Measurements from ENCODE around the gene ELK4. TPM values are rescaled to one million over a fixed set of nuclear protein-coding genes. Genes with fewer than 3 reads are reported as not detected.

ELK4 gene
- polyA plus RNA-seq, 1 of the 3 experiments (the other 2 are of a cell fraction), result 2.6 TPM

DNA sequence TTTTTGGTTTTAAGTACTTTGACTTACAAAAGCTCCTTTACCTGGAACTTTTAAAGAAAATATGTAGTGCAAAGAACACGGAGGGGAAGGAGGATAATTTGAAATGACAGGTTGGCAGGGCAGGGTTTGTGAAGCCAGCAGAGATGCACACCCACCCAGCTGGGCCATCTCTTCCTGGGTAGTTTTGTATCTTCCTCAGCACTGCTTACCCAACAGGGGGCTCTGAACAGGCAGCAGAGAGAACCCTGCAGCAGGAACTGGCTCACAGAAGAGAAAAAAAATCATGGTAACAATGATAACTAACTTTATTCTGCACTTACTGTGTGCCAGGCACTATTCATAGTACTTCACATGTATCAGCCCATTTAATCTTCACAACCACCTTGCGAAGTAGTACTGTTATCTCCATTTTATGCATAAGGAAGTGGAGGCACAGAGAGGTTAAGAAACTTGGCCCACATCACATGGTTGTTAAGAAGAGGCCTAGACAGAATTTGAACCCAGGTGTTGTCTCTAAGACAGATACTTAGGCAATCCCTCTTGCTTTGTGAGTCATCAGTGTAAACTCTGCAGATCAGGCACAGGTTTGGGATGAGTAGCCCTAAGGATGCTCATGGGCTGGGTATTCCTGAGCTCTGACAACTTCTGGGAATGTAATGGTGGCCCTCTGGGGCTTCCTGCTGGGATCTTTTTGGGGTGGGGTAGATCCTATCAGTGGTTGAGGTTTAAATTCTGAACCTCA, 60.8 kb downstream of the ELK4 start:
- WGBS (ENCODE audit: low lambda C conversion rate), result 66% methylated on average over 2 of the region's 2 CpGs
- TF ChIP-seq TAF1 (IDR thresholded peaks at IDR 0.05; ENCODE audit: borderline replicate concordance, low read depth, low read length) (no peak), MAX (IDR thresholded peaks at IDR 0.05; ENCODE audit: low read depth) (no peak), JUND (IDR thresholded peaks at IDR 0.05) (no peak), RCOR1 (IDR thresholded peaks at IDR 0.05; ENCODE audit: low read length) (no peak), FOXM1 (IDR thresholded peaks at IDR 0.05; ENCODE audit: low read depth) (no peak), TEAD4 (IDR thresholded peaks at IDR 0.05; ENCODE audit: borderline replicate concordance, insufficient read depth) (no peak), POLR2AphosphoS5 (IDR thresholded peaks at IDR 0.05; ENCODE audit: low read depth, low read length) (no peak), EZH2phosphoT487 (IDR thresholded peaks at IDR 0.05; ENCODE audit: borderline replicate concordance, low read depth) (no peak), PBX3 (IDR thresholded peaks at IDR 0.05) (no peak), SMC3 (IDR thresholded peaks at IDR 0.05; ENCODE audit: low read depth, low read length) (no peak), NFIC (IDR thresholded peaks at IDR 0.05; ENCODE audit: borderline replicate concordance) (no peak), TCF12 (IDR thresholded peaks at IDR 0.05) (no peak), NRF1 (IDR thresholded peaks at IDR 0.05; ENCODE audit: low read depth, low read length) (no peak), ELF1 (IDR thresholded peaks at IDR 0.05) (no peak), MXI1 (IDR thresholded peaks at IDR 0.05; ENCODE audit: low read depth, low read length) (no peak), RXRA (IDR thresholded peaks at IDR 0.05; ENCODE audit: borderline replicate concordance, low read depth) (no peak), GATA2 (CRISPR knock-in tag; IDR thresholded peaks at IDR 0.05) (no peak)
- TF ChIP-seq, protein P1, sequence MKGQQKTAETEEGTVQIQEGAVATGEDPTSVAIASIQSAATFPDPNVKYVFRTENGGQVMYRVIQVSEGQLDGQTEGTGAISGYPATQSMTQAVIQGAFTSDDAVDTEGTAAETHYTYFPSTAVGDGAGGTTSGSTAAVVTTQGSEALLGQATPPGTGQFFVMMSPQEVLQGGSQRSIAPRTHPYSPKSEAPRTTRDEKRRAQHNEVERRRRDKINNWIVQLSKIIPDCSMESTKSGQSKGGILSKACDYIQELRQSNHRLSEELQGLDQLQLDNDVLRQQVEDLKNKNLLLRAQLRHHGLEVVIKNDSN (IDR thresholded peaks at IDR 0.05; ENCODE audit: borderline replicate concordance, low read depth), result no peak
- TF ChIP-seq, protein P2, sequence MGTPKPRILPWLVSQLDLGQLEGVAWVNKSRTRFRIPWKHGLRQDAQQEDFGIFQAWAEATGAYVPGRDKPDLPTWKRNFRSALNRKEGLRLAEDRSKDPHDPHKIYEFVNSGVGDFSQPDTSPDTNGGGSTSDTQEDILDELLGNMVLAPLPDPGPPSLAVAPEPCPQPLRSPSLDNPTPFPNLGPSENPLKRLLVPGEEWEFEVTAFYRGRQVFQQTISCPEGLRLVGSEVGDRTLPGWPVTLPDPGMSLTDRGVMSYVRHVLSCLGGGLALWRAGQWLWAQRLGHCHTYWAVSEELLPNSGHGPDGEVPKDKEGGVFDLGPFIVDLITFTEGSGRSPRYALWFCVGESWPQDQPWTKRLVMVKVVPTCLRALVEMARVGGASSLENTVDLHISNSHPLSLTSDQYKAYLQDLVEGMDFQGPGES (IDR thresholded peaks at IDR 0.05; ENCODE audit: low read depth, low read length), result no peak
- TF ChIP-seq, protein P3, sequence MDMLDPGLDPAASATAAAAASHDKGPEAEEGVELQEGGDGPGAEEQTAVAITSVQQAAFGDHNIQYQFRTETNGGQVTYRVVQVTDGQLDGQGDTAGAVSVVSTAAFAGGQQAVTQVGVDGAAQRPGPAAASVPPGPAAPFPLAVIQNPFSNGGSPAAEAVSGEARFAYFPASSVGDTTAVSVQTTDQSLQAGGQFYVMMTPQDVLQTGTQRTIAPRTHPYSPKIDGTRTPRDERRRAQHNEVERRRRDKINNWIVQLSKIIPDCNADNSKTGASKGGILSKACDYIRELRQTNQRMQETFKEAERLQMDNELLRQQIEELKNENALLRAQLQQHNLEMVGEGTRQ (IDR thresholded peaks at IDR 0.05; ENCODE audit: borderline replicate concordance, low read depth, low read length), result no peak
- no peak overlapping the region for H3K27ac ChIP-seq (ENCODE audit: low read depth in 2 of 2, low read length in 1 of 2)
- H3K4me1 ChIP-seq (ENCODE audit: control insufficient read depth in 1 of 2, insufficient read depth in 2 of 2, low read depth in 1 of 2, low read length in 1 of 2), result peaks cover 0 to 2% of the 10 kb centered on the region in 2 experiments; a peak in 1 of 4 replicates
- no peaks in the 10 kb centered on the region for H3K9me2 ChIP-seq
- no peaks in the 10 kb centered on the region for H3F3A ChIP-seq (replicated peaks; ENCODE audit: insufficient read depth)
- peaks cover 75% of the 10 kb centered on the region for H3K27me3 ChIP-seq (ENCODE audit: insufficient read depth)
- H3K4me3 ChIP-seq (ENCODE audit: low read depth in 2 of 2, low read length in 1 of 2), result no peak overlapping the region
- H3K9ac ChIP-seq, result no peak overlapping the region
- H3K79me2 ChIP-seq (ENCODE audit: insufficient read depth), result no peaks in the 10 kb centered on the region
- H3K4me2 ChIP-seq, result no peak overlapping the region
- no peaks in the 10 kb centered on the region for H4K20me1 ChIP-seq (ENCODE audit: insufficient read depth)
- ChIA-PET CTCF (interaction anchor here (1.3 to 3.1 kb wide), 7 partner anchors 11 to 87 kb away, joined by 3 to 18 read pairs (median 6); no protein-coding TSS in a partner anchor), POLR2A (no interaction called here)
- H2AFZ ChIP-seq (ENCODE audit: low read depth), result no peak overlapping the region
- DNase-seq, result no peak
- H3K36me3 ChIP-seq (replicated peaks in 1 of 2; ENCODE audit: control insufficient read depth in 1 of 2, insufficient read depth in 2 of 2, low read length in 1 of 2), result no peaks in the 10 kb centered on the region
- H3K9me3 ChIP-seq, result no peaks in the 10 kb centered on the region

All from SK-N-SH (cell line).